ENCODE results near the gene CBS.
A peak's percentile ranks its signal among the peaks of the same experiment; 100 is the strongest.
"Not testable (repeated sequence)": the region's sequence is repeated elsewhere in the genome, so short reads cannot be mapped to it uniquely, and the experiment has no call there.

CBS gene

DNA sequence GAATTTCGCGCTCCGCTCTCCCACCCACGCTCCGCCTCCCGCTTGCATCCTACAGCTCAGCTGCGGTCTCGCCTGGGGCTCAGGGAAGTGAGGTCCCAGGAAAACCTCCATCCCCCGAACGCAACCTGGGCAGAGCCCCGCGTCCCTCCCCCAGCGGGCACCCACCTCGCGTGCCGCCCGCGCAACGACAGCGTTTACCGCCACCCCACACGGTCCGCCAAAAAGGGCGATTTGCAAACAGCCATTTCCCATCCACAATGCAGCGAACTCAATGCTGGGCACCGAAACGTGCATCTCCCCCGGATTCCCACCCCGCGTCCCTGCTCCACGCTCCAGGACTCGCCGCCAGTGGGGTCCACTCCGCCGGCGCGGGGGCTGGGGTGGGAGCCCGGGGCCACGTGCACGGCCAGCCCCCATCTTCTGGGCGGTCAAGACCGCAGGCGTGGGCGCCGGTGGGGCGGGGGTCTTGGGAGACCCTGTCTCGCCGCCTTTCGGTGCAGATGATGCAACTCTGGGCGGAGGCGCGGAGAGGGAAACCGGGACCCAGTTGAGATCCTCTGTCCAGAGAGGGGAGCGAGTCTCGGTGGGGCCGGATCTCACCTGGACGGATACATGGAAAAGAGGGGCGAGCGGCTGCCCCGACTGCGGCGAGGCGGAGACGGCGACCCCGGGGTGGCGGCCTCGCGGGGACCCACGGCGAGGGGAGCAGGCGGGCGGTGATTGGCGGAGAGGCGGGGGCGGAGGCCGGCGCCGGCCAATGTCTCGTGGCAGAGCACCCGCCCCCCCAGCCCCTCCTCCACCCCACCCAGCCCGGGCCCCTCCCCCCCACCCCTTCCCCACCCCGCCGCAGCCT lies at the start of gene CBS:
Gene CBS (minus strand): TSS at position 666 of the 853 bp plus-strand sequence. CDS start 3,642 bp downstream, outside the sequence.
- DNase-seq (ENCODE audit: low read depth), result not testable (repeated sequence)

DNA sequence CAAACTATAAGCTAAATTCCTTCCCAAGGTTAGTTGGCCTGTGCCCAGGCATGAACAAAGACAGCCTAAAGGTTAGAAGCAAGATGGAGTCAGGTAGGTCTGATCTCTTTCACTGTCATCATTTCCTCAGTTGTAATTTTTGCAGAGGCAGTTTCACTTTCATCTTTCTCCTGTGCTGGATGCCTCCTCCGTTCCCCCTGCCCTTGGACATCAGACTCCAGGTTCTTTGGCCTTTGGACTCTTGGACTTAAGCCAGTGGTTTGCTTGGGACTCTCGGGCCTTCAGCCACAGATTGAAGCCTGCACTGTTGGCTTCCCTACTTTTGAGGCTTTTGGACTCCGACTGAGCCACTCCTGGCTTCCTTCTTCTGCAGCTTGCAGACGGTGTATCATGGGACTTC lies 40.3 kb upstream of the CBS start:
- DNase-seq (ENCODE audit: low read depth), result not testable (repeated sequence)

DNA sequence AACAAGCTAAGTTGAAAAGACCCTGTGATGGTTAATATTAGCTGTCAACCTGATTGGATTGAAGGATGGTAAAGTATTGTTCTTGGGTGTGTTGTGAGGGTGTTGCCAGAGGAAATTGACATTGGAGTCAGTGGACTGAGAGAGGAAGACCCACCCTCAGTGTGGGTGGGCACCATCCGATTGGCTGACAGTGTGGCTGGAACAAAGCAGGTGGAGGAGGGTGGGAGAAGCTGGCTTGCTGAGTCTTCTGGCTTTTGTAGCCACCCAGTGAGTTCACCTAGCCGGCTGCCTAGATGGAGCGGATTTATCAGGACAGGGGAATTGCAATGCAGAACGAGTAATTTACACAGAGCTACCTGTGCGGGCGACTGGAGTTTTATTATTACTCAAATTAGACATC lies 38.8 kb upstream of the CBS start:
- DNase-seq (ENCODE audit: low read depth), result not testable (repeated sequence)

DNA sequence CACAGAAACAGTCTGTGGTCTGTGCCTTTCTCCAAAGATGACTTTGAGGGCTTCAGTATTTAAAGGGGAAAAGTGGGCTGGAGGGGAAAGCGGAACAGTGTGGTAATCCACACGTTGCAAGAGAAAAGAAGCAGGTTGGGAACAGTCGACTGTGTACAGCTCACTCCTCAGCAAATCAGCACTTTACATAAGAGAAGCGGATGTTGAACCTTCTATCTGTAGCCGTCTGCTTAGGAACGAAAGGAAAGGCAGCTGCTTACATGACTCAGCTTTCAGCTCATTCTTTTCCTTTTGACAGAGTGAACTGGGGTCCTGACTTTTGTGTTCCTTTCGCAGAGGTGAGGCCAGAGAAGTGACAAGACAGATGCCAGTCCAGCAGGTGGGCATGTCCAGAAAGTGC lies 33.4 kb upstream of the CBS start:
- DNase-seq (ENCODE audit: low read depth), result not testable (repeated sequence)

DNA sequence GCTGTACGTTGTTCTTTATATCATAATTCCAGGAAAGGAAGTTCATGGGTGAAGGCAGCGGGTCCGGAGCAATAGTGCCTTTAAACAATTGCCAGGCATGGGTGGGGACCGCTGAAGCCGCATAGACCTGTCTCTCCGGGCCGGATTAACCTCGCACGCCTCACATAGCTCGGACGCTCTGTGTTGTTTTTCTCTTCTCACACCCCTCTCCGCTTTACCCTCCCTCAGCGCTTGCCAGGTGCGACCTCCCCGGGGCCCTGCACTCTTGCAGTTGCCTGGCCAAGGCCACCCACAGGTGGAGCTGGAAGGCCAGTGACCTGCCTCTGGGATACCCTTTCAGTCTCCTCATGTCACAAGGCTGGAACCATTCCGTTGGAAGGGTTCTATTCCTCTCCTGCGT lies 32.5 kb upstream of the CBS start:
- DNase-seq (ENCODE audit: low read depth), result not testable (repeated sequence)

DNA sequence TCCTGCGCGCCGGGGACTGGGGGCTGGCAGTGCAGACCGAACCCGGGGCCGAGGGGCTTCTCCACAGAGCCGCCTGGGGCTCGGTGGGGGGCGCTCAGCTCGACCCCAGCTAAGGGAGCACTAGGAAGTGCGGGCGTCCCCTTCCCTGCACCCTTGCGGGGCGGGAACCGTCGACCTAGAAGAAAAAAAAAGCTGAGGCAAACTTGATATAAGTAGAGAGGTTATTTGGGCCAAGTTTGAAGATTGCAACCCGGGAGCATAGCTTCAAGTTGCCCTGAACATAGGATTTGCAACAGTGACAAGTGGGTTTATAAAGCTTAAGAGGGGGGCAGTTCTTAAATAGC lies 32.1 kb upstream of the CBS start:
- not testable (repeated sequence) for DNase-seq (ENCODE audit: low read depth)

DNA sequence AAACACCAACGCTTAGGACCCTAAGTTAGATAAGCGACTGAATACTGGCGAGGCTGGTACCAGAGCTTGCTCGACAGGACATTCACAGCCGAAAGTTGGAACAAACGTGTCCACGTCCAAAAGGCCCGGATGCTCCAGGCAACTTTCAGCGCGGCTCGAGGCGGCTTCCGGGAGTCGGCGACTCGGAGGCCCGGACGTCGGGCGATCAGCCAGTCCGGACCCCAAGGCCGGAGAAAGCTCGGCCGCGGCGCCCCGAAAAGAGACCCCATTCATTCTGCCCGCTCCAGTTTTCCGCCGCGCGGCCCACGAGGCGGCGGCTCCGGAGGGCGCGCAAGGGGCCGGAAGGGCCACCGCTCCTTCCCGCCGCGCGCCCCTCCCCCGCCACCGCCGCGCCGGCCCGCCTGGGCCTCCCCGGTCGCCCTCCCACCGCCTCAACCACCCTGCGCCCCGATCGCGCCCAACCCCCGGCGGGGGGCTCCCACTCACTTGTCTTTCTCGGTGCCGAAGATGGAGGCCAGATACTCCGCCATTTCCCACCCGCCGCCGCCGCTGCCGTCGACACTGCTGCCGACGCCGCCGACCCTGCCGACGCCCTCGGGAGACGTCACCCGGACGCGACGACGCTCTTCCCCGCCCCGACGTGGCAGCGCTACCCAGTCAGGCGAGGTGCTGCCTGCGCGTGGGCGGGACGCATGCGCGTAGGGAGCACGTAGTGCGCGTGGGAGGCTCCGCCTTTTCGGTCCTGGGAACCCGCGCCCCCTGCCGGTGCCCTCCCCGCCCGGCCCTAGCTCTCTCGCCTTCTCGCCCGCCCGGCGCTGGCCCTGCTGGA lies 31.5 kb upstream of the CBS start, which contains the start of gene U2AF1:
Gene U2AF1 (minus strand): TSS at position 606 of the 829 bp plus-strand sequence. CDS start 76 bp downstream, at position 530.
- peak; percentile 25 for DNase-seq (ENCODE audit: low read depth)

DNA sequence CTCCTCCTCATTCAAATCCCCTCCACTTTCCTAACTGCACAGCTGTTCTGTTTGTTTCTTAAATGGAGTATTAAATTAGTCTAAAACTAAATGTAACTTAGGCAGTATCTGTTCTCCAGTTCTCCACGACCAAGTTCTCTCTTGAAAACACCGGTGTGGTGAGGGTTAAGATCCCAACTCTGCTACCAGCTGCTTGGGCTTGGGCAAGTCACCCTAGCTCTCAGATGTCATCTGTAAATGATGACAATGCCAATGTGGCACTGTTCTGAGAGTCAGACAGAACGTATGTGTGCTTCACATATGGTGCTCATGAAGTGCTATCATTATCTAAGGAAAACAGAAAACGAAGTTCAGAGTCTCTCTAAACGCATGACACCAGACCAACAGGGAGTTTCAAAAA lies 29.0 kb upstream of the CBS start:
- DNase-seq (ENCODE audit: low read depth), result not testable (repeated sequence)

DNA sequence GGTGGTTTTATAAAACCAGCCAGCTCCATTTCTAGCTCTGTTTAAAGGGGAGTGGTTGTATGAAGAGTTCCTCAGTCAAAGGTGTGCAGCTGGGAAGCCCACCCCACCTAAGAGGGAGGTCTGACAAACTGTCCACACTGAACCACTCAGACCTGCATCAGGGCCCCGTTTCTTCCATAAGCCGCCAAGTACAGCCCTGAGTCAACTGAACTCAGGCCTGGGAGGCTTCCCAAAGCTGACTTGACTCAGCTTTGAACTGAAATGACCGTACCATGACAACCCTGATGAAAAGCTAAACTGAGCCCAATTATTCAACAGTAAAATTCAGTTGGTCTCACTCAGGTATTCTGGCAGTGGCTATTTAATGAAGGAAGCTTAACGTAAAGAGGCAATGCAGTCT lies 26.6 kb upstream of the CBS start:
- DNase-seq (ENCODE audit: low read depth), result not testable (repeated sequence)

DNA sequence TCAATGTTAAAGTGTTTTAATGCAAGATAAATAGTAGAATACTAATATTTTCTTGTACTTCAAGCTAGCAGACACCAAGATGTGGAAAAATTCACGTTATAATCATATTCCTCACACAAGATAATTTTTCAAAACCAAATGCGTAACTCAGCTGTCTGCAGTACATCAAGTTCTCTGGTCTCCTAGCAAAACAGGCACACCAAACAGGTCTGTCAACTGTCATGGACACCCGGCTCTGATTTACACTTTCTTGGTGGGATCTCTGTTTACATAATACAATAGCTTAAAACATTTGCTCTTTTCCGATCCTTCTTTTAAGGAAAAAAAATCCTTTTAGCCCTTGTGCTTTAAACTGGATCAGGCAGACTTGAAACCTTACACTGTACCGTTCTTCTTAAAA lies 26.0 kb upstream of the CBS start:
- DNase-seq (ENCODE audit: low read depth), result not testable (repeated sequence)

- DNase-seq (ENCODE audit: low read depth), result not testable (repeated sequence)
Measured at GRCh38 chr21:43101000-43101399, 25.4 kb upstream of the CBS start.

GRCh38 chr21:43091979-43092614 lies 16.5 kb upstream of the CBS start:
- DNase-seq (ENCODE audit: low read depth), result not testable (repeated sequence)

GRCh38 chr21:43090947-43091346 lies 15.3 kb upstream of the CBS start:
- DNase-seq (ENCODE audit: low read depth), result not testable (repeated sequence)

GRCh38 chr21:43089463-43089862 lies 13.8 kb upstream of the CBS start:
- not testable (repeated sequence) for DNase-seq (ENCODE audit: low read depth)

DNA sequence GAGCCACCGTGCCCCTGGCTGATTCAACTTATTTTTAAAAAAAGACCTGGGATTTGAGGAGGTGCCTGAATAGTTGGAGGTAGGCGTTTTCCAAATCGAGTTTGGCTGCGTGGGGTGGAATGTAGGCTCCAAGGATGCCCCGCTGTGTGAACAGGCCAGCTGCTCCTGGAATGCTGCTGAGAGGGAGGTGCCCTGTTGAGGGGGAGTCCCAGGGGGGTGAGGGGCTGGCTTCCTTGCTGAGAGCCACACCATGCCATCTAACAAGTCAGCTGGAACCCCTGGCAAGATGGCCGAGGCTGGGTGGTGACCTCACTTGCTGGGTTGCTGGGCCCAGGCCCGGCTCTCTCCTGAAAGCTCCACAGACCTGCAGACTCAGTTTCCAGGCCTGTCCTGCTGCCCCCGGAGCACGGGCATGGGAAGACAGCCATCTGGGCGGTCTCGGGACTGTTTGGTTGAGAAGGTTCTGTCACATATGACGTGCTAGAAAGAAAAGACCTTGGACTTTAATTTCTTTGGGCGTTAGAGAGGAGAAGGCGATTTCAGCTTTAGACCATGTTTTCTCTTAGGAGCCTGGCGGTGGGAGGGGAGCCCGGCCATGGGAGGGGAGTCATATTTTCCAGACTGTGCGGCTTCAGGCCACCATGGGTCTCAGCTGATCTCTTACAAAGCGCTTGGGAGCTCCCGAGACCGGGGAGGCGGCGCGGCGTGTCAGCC lies 7.1 kb upstream of the CBS start:
- not testable (repeated sequence) for DNase-seq (ENCODE audit: low read depth)

- not testable (repeated sequence) for DNase-seq (ENCODE audit: low read depth)
Measured at GRCh38 chr21:43076643-43077042, 1.0 kb upstream of the CBS start.

GRCh38 chr21:43076023-43076637 lies 495 bp upstream of the CBS start:
- not testable (repeated sequence) for DNase-seq (ENCODE audit: low read depth)

DNA sequence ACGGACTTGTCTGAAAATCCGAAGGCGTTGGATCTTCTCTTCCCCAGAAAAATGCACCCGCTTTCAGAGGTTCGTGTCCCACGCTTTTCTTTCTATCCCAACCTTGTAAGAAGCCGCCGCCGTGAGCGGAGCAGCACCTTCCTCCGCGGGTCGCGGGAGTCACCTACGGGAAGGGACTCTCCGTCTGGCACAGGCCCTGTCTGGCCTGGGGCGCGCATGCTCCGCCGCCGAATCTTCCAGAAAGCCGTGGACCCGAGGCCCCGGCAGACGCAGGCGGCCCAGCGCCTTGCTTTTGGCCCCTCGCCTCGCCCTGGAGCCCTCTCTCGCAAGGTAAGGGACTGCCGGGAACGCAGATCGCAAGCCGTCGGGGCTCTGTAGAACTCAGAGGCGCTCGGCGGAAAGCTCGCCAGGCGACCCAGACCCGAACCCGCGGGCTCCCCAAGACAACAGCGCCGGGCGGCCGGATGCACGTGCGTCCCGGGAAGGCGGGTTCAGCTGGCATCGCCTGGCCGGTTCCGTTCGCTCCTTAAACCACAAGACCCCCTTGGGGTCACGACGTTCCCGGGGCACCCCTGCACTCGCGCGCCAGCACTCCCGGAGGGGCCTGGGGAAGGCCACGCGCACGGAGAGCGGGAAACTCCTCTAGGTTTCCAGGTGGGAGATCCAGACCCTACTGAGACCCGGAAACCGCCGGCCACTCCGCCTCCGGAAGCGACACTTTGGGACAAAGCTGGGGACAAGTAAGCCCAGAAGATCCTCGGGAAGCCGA lies 1.1 kb downstream of the CBS start:
- not testable (repeated sequence) for DNase-seq (ENCODE audit: low read depth)

GRCh38 chr21:43072742-43073141 lies 2.9 kb downstream of the CBS start:
- not testable (repeated sequence) for DNase-seq (ENCODE audit: low read depth)

DNA sequence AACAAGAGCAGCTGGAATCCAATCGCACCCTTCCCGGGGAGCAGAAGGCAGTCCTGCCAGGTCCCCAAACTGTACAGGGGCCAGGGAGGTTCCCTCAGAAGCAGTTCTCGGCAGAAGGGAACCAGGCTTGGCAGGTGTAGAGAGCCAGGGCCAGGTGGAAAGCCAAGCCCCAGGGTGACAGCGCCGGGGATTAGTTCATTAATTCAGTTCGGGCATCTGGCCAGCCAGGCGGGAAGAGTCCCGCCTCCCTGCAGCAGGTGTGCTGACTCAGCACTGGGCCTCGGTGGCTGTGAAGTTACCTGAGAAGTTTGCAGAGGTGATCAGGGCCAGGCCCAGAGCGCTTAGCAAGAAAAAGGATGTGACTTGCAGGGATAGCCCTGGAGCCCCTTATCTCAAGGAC lies 6.0 kb downstream of the CBS start:
- not testable (repeated sequence) for DNase-seq (ENCODE audit: low read depth)
